Choroid plexus epithelial cell (primary cell): ENCODE results near the gene TTC39A.

Experiments
- DNase-seq: peaks from one replicate; pipeline ENCODE4 v3.0.0-alpha.2; 2010; ENCODE audit warnings: low read depth
- H3K4me3 ChIP-seq: 2 replicates; pipeline ENCODE4 v1.5.1; 2011; ENCODE audit warnings: low read depth, mild to moderate bottlenecking, control low read depth, low read length, moderate library complexity
- TF ChIP-seq, protein P1 (sequence below): conservative IDR thresholded peaks from 2 replicates; pipeline ENCODE4 v1.5.1; 2011; ENCODE audit warnings: low read depth, mild to moderate bottlenecking, control low read depth, inconsistent platforms, low read length, moderate library complexity

The TTC39A gene

DNA sequence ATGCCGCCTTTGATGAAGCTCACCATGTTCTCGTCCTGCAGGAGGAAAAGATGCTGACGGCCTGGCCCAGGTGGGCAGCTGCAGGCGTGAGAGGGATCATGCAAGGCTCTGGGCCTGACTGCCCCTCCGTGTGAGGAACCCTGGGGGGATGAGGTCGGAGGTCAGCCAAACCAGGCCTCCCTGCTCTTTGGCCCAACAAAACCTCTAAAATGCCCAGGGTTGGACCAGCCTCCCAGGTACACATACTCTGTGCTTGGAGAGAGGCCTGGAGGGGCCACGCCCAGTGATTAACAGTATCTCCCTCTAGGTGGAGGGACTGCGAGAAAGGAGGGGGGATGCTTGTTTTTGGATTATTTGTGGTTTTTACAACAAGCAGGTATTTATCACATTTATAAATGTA is 21.1 kb downstream of the TTC39A start:
- no peak for DNase-seq
- no peak overlapping the region for H3K4me3 ChIP-seq
- TF ChIP-seq, protein P1, sequence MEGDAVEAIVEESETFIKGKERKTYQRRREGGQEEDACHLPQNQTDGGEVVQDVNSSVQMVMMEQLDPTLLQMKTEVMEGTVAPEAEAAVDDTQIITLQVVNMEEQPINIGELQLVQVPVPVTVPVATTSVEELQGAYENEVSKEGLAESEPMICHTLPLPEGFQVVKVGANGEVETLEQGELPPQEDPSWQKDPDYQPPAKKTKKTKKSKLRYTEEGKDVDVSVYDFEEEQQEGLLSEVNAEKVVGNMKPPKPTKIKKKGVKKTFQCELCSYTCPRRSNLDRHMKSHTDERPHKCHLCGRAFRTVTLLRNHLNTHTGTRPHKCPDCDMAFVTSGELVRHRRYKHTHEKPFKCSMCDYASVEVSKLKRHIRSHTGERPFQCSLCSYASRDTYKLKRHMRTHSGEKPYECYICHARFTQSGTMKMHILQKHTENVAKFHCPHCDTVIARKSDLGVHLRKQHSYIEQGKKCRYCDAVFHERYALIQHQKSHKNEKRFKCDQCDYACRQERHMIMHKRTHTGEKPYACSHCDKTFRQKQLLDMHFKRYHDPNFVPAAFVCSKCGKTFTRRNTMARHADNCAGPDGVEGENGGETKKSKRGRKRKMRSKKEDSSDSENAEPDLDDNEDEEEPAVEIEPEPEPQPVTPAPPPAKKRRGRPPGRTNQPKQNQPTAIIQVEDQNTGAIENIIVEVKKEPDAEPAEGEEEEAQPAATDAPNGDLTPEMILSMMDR: no peak

- no peak for DNase-seq
- no peak overlapping the region for H3K4me3 ChIP-seq
- TF ChIP-seq, protein P1: no peak
Measured at GRCh38 chr1:51308636-51309035, 21.7 kb downstream of the TTC39A start.

DNA sequence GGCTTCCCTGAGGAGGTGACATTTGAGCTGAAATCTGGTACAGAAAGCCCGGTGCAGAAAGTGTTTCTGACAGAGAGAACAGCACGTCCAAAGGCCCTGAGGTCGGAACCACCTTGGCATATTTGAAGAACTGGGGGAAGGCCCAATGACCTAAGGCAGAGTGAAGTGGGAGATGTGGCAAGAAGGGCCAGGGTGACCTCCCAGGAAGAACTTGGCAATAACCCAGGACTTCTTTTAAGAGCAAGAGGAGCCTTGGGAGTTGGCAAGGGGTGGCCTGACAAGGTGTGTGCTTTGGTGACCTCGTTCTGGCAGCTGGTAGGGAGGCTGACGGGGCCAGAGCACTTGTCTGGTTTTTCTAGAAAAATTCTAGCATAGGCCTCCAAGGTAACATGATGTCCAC is 23.4 kb downstream of the TTC39A start:
- no peak for DNase-seq
- TF ChIP-seq, protein P1: no peak
- no peak overlapping the region for H3K4me3 ChIP-seq

DNA sequence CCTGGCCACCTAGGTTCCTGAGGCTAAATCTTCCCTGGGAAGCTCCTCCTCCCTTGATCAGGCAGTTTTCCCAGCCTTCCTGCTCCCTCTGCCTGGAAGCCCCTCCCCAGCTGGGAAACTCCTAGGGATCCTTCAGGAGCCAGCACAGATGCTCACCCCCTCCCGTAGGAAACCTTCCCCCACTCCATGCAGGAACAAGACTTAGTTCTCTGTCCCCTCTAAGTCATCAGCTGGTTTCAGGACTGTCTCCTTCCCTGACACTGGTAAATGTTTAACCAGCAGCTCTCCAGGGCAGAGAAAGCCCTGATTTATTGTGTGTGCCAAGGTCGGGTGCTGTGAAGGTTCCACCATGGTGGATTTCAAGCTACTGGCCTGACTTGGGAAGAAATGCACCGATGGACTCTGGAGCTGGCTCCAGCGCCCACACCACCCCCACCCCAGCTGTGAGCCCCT is 25.0 kb downstream of the TTC39A start:
- DNase-seq: no peak
- H3K4me3 ChIP-seq: no peak overlapping the region
- TF ChIP-seq, protein P1: no peak

DNA sequence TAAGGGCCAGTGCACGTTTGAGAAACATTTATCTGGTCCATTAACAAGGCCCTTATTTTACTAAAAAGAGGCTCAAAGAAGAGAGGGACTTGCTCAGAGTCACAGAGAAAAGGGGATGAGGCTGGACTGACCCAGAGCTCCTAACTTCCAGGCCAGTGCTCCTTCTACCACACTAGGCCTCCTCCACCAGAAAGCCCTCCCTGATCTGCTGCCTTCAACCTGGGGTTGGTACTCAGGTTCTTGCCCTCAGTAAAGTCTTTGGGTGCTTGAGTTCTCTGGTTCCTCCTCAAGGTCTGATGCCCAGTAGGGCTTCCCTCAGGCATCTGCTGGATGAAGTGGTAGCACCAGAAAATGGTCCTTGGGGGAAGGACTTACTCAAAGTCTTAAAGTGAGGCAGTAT is 26.0 kb downstream of the TTC39A start:
- no peak for DNase-seq
- H3K4me3 ChIP-seq: no peak overlapping the region
- TF ChIP-seq, protein P1: no peak

GRCh38 chr1:51303751-51304251 is 26.6 kb downstream of the TTC39A start:
- H3K4me3 ChIP-seq: no peak overlapping the region
- peak; percentile 62 for DNase-seq
- TF ChIP-seq, protein P1: no peak

GRCh38 chr1:51303315-51303714 is 27.0 kb downstream of the TTC39A start:
- TF ChIP-seq, protein P1: no peak
- H3K4me3 ChIP-seq: no peak overlapping the region
- no peak for DNase-seq
